Activated CD4-positive, alpha-beta T cell treated with anti-CD3 and anti-CD28 coated beads, Interleukin-10, Interleukin-2, amounts not matched to agents 100 ng/mL and 50 ng/mL, durations not matched to agents 16 hours and 8 hours (primary cell): Measurements from ENCODE around the gene MATK.

Experiments used
- DNase-seq: peaks from one replicate; pipeline ENCODE4 v3.0.0-alpha.2; 2020

MATK gene

DNA sequence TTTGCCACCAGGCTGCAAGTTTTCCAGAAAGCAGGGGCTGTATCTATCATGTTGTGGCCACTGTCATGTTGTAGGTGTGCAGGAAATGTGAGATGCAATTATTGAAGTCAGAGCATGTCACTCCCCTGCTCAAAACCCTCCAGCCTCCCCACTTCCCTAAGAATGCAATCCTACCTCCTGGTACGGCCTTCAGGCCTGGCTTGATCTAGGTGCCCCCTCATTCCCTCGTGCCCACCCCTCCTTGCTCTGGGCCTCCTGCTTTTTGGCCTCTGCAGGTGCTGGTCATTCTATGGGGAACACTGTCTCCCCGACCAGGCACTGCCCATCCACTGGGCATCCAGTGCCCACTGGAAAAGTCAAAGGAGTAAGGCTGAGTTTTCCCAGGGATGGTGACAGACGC, 28.5 kb upstream of the MATK start:
- DNase-seq, result no peak

DNA sequence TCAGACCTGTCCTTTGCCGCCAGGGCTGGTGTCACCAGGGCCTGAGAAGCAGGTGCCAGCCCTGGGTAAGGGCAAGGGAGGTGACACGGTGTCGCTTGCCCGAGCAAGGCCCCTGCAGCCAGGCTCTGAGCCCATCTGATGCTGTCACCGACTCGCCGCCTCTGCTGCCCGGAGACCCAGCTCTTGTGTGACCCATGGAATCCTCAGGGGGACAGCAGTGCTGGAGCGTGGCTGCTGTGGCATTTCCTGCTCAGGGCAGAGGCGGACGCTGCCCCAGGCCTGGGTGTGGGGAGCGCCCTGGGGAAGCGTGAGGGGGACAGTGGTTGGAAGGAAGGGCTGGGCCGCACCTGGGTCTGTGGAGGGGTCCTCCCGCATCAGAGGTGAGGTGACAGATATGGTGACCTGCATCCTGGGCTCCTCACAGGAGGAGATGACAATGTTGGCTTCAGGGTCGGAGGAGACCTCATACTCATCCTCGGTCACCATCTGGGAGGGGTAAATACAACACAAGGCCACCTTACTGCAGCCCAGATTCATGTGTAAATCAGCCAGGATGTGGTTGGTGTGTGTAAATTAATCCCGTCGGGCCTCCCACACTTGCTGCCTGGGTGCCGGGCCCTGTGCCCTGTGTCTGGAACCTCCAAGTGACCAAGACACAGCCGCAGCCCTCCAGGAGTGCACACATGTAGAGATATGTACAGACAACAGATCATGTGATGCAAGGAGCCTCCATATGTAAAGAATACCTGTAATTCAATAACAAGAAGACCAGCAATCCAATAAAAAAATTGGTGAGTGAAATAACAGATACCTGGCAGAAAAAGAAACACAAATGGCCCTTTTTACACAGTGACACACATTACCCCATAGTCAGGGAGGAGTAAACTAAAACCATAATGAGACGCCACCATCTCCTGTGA, 27.6 kb upstream of the MATK start:
- DNase-seq, result no peak

DNA sequence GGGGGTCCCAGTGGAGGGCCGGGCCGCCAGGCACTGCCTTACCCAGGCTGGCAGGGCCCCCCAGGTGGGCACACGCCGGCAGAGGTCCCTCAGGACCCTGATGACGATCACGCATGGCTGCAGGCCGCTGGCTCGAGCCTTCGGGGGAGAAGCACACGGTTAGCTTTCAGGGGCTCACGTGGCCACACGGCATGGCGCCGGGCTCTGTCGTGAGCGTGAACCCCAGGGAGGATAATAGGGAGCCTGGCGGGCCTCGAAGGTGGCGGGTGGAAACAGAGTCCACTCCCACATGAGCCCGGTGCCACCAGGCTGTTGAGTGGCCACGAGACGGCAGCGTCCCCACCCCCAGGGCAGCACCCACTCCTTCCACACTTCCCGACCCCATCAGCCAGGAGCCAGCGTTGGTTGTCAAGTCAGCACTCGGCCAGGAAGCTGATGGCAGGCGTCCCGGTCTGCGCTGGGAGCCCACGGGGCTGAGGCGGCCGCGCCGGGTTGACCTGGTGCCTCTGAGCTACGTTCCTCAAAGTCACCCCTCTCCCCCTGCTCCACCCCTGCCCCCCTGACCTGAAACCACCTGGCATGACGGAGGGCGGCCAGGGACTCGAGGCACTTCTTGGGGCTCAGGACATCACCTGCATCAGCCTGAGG, 24.7 kb upstream of the MATK start:
- no peak for DNase-seq

DNA sequence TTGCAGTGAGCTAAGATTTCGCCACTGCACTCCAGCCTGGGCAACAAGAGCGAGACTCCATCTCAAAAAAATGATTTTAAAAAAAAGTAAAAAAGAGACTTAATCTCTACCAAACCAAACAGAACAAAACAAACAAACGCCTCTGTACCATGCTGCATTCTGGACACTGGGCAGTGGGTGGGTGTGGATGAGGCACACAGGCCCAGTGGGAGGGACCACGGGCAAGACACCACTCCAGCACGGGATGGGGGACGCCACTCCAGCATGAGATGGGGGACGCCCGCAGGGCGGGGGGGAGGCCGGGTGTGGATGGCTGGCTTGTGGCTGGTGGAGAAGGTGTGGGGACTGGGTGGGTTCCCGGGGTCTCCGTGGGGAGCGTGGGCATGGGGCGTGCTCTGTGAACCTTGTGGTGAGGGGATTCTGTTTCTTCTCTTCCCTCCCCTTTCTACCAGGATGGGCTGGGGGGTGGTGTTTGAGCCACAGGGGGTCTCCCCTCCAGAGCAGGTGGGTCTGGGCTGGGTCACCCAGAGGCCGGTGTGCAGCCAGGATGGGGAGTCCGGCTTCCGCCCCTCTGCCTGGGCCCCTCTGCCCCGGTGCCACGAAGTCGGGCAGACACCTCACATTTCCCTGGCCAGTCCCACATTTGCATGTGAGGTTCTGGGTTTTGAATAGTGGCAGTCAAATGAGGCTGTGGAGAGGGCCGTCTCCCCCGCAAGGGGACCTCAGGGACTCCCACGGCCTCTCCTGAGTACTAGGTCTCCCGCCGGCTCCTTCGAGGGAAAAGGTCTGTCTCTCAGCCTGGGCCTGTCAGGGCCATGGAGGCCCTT, 23.9 kb upstream of the MATK start:
- DNase-seq, result no peak

DNA sequence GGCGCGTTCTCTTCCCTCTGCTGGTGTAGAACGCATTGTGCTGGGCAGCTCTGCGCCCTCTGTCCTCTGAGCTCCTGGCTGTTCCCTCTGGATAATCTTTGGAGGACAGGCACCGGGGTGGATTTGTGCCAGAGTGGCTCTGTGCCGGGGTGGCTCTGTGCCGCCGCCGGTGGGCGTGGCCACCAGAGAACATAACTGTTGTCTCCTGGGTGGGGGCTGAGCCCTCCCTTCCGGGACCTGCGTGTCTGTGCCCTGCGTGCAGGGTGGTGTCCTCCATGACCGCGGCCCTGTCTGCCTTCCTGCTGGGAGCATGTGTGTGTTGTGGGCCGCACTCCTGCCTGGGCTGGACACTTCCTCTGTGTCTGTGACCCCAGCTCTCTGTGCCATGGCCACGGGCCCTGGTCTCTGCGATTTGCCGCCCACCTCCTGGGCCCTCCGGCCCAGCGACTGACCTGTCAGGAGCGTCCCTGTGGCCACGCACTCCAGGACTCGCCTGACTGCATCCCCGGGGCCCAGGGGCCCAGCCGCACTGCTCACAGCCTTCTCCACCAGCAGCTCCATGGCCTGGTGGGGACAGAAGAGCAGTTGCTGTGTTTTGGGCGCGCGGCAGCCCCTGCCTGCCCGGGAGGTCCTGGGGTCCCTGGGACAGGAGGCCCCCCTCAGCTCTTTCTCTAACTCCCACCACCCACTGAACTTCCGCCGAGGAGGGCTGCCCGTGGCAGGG, 22.4 kb upstream of the MATK start:
- no peak for DNase-seq

DNA sequence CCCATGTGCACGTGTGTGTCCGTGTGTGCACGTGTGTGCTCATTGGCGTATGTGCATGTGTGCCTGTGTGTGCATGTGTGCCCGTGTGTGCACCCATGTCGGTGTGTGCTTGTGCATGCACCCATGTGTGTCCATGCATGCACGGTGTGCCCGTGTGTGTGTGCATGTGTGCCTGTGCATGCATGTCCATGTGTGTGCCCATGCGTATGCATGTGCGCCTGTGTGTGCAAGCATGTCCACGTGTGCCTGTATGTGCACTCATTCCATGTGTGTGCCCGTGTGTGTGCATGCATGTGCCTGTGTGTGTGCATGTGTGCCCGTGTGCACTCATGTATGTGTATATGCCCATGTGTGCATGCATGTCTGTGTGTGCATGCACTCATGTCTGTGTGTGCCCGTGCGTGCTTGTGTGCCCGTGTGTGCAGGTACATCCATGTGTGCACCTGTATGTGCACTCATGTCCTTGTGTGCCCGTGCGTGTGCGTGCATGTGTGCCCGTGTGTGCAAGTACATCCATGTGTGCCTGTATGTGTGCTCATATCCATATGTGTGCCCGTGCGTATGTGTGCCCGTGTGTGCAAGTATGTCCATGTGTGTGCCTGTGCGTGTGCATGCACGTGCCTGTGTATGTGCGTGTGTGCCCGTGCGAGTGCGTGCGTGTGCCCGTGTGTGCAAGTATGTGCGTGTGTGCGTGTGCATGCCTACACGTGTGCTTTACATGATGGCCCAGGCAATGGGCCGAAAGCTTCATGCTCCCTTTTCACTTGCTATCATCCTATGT, 21.6 kb upstream of the MATK start:
- DNase-seq, result no peak

DNA sequence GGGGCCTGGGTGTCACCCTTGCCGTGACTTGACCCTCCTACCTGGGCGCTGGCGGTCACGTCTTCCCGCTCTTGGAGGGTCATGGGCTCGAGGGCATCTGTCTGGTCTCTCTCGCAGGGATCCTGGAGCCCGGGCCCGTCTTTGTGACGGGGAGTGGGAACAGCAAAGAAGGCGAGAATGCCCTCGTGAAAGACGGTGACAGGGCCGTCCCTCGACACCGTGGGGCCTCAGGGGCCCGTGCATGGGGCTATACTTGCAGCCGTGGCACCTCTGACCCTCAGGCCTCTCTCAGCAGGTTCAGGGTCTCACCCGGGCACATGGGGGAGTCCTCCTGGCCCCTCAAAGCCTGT, 20.9 kb upstream of the MATK start:
- no peak for DNase-seq

DNA sequence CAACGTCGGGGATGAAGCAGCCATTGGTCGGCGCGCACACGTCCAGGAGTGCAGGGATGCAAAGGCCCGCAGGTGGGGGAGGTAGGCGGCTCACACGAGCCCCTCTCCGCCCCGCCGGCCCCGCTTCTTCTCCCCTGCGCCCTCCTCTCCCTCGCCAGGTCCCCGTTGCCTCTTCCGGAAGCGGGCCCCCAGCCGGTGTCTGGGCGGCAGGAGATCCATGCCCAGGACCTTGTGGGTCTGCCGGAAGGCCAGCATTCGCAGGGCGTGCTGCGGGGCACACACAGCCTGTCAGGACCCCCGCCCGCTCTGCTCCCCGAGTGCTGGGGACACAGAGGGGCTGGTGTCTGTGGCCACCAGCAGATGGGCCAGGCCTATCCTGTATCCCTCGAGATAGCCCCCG, 19.7 kb upstream of the MATK start:
- no peak for DNase-seq

DNA sequence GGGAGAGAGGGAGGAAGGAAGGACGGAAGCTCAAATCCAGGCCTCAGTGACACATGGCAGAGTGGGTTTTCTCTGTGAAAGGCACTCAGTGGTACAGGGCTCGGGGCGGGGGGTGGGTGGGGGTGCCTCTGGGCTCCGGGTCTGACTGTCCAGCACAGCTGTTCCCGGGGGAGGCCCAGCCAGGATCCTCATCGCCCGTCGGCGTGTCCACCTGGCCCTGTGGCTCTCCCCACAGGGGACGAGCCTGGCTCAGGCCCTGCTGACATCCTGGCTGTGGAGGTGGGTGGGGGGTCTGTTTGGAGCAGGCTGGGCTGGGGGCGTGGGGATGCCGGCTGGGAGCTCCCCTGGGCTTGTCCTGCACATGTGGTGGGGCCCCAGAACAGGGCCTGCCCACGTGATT, 18.2 kb upstream of the MATK start:
- DNase-seq, result no peak

DNA sequence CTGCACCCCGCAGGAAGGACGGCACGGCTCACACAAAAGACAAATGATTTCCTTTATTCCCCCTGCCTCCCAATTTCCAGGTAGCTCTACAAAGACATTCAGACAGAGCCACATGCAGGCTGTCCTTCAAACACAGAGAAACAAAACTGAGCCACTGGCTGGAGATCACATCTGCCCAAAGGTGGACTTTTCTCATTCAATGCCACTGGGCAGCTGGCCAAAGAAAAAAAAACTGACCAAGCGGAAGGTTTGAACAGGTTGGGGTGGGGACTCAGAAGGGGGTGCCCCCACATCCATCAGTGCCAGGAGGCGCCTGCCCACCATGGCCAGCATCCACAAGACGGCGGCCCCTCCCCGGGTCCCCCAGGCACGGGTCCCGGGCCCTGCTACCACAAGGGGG, 17.8 kb upstream of the MATK start:
- no peak for DNase-seq

DNA sequence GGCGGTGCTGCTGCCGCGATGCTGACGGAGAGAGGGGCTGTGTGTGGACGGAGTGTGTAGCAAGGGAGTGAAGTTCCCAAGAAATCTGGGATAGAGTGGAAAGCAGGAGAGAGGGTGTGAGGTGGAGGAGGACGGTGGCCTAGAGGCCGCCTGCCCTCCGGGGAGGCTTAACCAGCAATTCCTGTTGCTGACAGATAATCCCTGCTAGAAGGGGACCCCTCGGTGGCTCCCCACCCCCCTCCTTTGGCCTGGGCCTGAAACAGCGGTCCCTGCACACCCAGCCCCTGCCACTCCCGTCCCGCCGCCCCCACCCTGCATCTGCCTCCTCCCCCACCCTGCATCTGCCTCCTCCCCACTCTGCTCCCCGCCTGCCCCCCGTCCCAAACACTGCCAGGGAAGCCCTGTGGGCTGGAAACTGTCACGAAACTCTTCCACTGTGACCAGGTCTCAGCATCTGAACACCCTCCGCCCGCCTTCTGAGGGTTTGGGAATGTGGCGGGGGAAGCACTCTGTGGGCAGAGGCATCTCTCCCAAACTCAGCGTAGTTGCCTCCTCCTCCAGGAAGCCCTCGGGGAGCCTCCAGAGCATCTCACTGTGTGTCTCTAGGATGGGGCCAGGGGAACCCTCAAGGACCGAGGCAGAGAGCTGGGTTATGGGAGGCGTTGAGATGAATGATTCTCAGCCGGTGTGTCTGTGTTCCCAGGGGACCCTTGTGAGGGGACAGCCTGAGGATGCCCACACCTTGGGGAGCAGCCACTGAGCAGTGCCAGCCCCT, 17.1 kb upstream of the MATK start:
- DNase-seq, result no peak

DNA sequence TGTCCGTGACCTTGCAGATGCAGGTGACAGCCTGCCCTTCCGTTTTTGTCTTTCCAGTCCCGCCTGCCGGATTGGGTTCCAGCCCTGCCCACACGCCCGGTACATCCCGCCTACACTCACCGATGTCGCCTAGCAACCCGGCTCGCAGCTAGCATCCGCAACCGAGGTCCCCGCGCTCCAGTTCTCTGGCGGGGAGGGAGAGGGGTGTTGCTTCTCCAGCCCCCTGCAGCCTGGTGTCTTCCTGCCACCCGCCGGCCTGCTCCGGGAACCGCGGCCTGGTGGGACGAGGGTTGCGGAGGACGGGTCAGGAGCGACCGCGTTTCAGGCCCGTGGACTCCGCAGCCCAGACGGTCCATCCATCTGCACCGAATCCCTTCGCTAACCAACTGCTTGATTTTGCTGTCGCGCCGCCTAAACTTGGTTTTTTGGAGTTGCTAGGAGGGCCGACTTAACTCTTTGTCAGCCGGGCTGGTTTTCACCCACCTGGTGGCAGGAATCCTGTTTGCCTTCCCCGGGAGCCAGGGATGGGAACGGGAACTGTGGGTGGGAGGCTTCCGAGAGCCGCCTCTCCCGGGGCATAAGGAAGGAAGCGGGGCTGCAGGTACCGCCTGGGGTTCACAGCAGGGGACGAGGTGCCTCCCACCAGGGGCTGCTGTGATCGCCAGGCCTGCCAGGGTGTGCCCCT, 15.4 kb upstream of the MATK start:
- DNase-seq, result peak; percentile 59

DNA sequence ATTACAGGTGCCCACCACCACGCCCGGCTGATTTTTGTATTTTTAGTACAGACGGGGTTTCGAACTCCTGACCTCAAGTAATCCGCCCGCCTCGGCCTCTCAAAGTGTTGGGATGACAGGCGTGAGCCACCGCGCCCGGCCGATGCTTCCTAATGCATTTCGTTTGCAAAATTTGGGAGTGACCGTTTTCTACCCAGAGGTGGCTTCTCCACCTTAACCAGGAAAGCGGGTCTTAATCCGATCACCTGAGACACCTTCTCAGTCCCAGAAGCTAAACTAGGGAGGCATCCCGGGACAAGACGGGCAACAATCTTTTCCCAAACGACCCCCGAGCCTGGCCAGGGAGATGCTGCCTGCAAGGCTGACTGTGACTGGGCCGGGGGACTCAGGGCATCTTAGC, 14.8 kb upstream of the MATK start:
- no peak for DNase-seq

DNA sequence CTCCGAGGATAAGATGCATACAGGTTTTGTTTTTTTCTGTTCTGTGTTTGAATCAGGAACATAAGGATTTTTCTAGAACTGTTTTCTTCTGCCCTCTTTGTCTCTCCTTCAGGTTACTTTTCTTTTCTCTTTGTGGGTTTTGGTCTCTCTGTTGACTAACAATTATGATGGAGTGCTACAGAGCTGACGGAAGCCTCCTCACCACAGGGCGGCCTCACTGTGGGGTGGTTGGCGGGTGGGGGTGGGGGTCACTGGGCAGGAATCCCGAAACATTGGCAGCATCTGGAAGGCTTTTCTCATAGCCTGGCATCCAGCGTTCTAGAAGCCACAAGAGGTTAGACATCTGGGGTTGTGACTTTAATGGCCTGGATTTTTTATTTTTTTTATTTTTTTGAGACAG, 12.0 kb upstream of the MATK start:
- DNase-seq, result peak; percentile 45

DNA sequence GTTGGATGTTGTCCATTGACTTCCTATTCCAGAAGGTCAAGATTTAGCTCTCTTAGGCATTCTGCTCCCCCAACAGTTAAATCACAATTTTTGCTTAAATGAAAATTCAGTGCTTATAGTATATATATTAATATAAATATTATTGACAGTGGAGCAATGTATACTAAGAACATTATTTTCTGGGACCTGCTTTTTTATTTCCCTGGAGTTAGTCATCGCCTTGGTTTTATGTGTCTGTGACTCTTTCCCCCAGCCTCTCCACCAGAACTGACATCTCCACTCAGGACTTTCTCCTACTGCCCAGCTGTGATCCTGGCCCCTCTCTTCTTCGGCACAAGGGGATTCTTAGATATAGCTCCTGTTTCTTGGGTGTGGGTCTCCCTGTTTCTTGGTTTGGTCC, 10.2 kb upstream of the MATK start:
- no peak for DNase-seq

DNA sequence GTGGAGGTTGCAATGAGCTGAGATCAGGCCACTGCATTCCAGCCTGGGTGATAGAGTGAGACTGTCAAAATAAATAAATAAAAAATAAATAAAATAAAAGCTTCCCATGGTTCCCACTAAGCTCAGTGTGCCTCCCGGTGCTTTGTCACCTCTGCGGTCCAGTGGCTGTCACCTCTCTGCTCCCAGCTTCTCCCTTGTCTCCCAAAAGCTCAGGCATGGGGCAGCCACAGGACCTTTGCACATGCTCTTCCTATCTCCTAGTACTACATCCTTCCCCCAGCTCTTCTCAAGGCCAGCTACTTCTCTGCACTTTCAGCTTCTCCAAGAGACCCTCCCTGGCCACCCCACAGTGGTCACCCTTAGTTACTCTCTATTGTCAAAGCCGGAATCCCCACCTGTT, 7.6 kb upstream of the MATK start:
- DNase-seq, result no peak

DNA sequence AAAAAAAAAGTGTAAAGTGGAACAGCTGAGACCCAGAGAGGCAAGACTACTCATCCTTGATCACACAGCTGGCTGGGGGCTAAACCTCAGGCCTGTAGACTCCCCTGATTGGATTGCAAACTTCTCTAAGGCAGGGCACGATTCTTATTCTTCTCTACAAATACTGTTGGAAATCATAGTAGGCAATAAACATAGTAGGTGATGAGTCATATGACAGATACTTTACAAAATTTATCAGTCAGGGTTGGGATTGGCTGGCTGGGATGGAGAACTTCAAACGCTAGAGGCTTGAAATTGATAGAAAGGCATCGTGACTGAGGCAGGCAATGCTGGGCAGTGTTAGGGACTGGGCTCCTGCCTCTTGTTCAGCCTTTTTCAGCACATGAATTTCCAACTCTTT, 5.9 kb upstream of the MATK start:
- no peak for DNase-seq

DNA sequence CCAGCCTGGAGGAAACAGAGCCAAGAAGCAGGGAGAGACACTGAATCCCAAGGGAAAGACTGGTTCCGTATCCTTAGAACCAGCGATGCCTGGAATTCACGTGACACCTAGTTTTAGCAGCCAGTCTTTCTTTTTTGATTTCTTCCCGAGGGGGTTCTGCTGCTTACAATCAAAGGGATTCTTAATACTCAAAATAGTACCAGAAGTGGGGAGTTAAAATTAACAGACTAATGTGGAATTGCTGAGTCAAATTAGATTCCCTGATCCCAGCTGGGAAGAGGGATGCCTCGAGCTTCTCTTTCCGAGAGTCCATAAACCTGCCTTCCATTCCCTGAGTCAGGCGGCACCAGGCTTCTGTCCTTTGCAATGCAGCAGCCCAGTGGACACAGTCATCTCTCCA, 4.8 kb upstream of the MATK start:
- no peak for DNase-seq

DNA sequence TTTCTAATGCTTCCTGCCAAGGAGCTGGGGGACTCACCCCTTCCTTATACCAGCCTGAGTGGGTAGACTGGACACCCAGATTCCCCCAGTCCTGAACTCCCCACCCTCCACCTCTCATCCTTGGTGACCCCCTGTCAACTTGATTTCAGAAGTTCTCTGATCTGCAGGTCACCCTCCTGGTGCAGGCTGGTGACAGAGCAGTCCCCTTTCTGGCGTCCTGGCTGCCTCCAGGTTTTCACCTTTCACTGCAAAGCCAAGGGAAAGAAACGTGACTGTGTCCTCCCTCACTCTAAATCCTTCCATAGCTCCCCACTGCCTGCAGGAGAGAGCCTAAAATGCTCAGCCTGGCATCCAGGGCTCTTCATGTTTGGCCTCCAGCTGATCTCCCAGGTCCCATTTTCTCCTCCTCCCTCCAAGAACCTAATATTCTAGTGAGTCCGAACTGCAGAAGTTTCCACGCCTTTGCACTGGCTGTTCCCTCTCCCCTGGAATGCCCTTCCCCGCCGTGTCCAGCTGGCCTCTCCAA, 4.1 kb upstream of the MATK start:
- no peak for DNase-seq

DNA sequence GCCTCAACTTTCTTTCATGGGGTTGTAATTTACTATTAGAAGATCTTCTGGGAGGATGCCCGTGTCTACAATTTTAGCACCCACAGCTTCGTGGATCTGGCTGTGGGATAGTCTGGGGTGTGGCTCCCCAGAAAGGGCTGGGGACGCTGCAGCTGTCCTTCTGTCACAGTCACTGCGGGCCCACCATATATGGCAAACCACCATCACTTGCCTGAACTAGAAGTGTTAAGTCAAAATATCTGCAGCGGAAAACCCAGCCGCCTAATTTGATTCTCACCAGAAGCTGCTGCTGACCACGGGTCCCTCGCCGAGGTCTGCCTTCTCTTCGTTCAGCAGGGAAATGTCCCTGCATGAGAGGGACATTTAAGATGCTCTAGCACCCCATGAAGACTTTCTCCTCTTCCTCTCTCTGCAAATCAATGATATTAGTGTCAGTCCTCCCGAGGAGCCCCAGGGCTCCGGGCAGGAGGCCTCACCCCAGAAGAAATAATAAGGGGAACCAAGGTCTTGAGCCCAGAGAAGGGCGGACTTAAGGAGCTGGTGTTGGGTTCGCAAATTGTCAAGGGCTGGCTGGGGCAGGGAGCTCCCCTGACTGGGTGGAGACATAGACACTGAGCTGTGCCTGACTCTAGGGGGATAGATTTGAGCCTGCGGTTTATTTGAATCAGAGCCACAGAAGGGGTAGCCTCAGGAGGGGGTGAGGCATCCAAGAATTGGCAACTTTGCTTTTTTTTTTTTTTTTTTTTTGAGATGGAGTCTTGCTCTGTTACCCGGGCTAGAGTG, 3.0 kb upstream of the MATK start:
- DNase-seq, result no peak
